Measurements from ENCODE around the gene UCK2.
"Not testable (repeated sequence)": the region's sequence is repeated elsewhere in the genome, so short reads cannot be mapped to it uniquely, and the experiment has no call there.

The UCK2 gene

GRCh38 chr1:165827268-165828102 is at the start of gene UCK2:
Gene UCK2, plus strand, starts transcription at chr1:165827614. Its CDS starts 220 bp downstream, at chr1:165827834.
- H3K9me3 Mint-ChIP-seq = no peaks in the 10 kb centered on the region

GRCh38 chr1:165778197-165778596 is 49.2 kb upstream of the UCK2 start:
- not testable (repeated sequence) for H3K27ac Mint-ChIP-seq, DNase-seq, H3K27me3 Mint-ChIP-seq, ATAC-seq, H3K9me3 Mint-ChIP-seq, H3K4me3 Mint-ChIP-seq, H3K4me1 Mint-ChIP-seq

More at GRCh38 chr1:165827268-165828102, at the start of gene UCK2:
- Mint-ChIP-seq H3K27ac (peak within 1 kb of the TSS; percentile 97 to 98), H3K4me3 (peak within 1 kb of the TSS; percentile 91 to 96), H3K4me1 (peaks cover 24% of the 10 kb centered on the region), H3K27me3 (no peaks in the 10 kb centered on the region)
- peak; percentile 83 for ATAC-seq
- DNase-seq = peak; percentile 72 to 77

- not testable (repeated sequence) for ATAC-seq, H3K9me3 Mint-ChIP-seq, H3K27me3 Mint-ChIP-seq, H3K27ac Mint-ChIP-seq, DNase-seq, H3K4me3 Mint-ChIP-seq, H3K4me1 Mint-ChIP-seq
Observed at GRCh38 chr1:165783519-165783918, 43.9 kb upstream of the UCK2 start.

GRCh38 chr1:165787741-165788140 is 39.7 kb upstream of the UCK2 start:
- peaks cover 8% of the 10 kb centered on the region for H3K27me3 Mint-ChIP-seq
- DNase-seq = no peak
- peaks cover 5 to 6% of the 10 kb centered on the region in 2 donors for H3K9me3 Mint-ChIP-seq
- no peak for ATAC-seq
- no peak overlapping the region for H3K27ac Mint-ChIP-seq
- H3K4me1 Mint-ChIP-seq = no peaks in the 10 kb centered on the region
- H3K4me3 Mint-ChIP-seq = no peak overlapping the region

- ATAC-seq (no peak), DNase-seq (no peak)
- no peaks in the 10 kb centered on the region for H3K4me1 Mint-ChIP-seq
- peaks cover 17% of the 10 kb centered on the region for H3K27me3 Mint-ChIP-seq
- H3K4me3 Mint-ChIP-seq = no peak overlapping the region
- H3K9me3 Mint-ChIP-seq = no peaks in the 10 kb centered on the region
- H3K27ac Mint-ChIP-seq = no peak overlapping the region
Observed at GRCh38 chr1:165793951-165794350, 33.5 kb upstream of the UCK2 start.

GRCh38 chr1:165795894-165796293 is 31.5 kb upstream of the UCK2 start:
- no peaks in the 10 kb centered on the region for H3K9me3 Mint-ChIP-seq
- ATAC-seq (no peak), DNase-seq (no peak)
- peaks cover 17% of the 10 kb centered on the region for H3K27me3 Mint-ChIP-seq
- H3K27ac Mint-ChIP-seq = no peak overlapping the region
- no peak overlapping the region for H3K4me3 Mint-ChIP-seq
- no peaks in the 10 kb centered on the region for H3K4me1 Mint-ChIP-seq

GRCh38 chr1:165799387-165799786 is 28.0 kb upstream of the UCK2 start:
- H3K4me3 Mint-ChIP-seq = no peak overlapping the region
- no peak for DNase-seq

GRCh38 chr1:165804513-165804912 is 22.9 kb upstream of the UCK2 start:
- H3K27me3 Mint-ChIP-seq = peaks cover 14% of the 10 kb centered on the region
- not testable (repeated sequence) for DNase-seq, H3K27ac Mint-ChIP-seq, H3K4me1 Mint-ChIP-seq, H3K4me3 Mint-ChIP-seq, ATAC-seq, H3K9me3 Mint-ChIP-seq

More at GRCh38 chr1:165799387-165799786, 28.0 kb upstream of the UCK2 start:
- ATAC-seq = no peak
- no peak overlapping the region for H3K27ac Mint-ChIP-seq
- no peaks in the 10 kb centered on the region for H3K4me1 Mint-ChIP-seq
- peaks cover 8% of the 10 kb centered on the region in 2 donors for H3K9me3 Mint-ChIP-seq
- H3K27me3 Mint-ChIP-seq = peaks cover 14% of the 10 kb centered on the region

GRCh38 chr1:165807613-165808012 is 19.8 kb upstream of the UCK2 start:
- no peak overlapping the region for H3K27ac Mint-ChIP-seq

GRCh38 chr1:165815725-165816124 is 11.7 kb upstream of the UCK2 start:
- no peak for ATAC-seq
- Mint-ChIP-seq H3K27ac (no peak overlapping the region), H3K4me1 (no peaks in the 10 kb centered on the region), H3K9me3 (no peaks in the 10 kb centered on the region), H3K4me3 (no peak overlapping the region), H3K27me3 (peaks cover under 1% of the 10 kb centered on the region)
- DNase-seq = no peak

More at GRCh38 chr1:165807613-165808012, 19.8 kb upstream of the UCK2 start:
- ATAC-seq = no peak
- H3K4me3 Mint-ChIP-seq = no peak overlapping the region
- peaks cover 8% of the 10 kb centered on the region for H3K27me3 Mint-ChIP-seq
- no peaks in the 10 kb centered on the region for H3K9me3 Mint-ChIP-seq
- no peaks in the 10 kb centered on the region for H3K4me1 Mint-ChIP-seq
- no peak for DNase-seq

- no peak overlapping the region for H3K27ac Mint-ChIP-seq
- H3K9me3 Mint-ChIP-seq = no peaks in the 10 kb centered on the region
- no peak for ATAC-seq
Observed at GRCh38 chr1:165816157-165816556, 11.3 kb upstream of the UCK2 start.

GRCh38 chr1:165816826-165817497 is 10.5 kb upstream of the UCK2 start:
- no peak overlapping the region for H3K27ac Mint-ChIP-seq
- DNase-seq = no peak
- H3K4me3 Mint-ChIP-seq = no peak overlapping the region
- no peaks in the 10 kb centered on the region for H3K4me1 Mint-ChIP-seq
- H3K9me3 Mint-ChIP-seq = no peaks in the 10 kb centered on the region
- no peak for ATAC-seq
- H3K27me3 Mint-ChIP-seq = peaks cover 9% of the 10 kb centered on the region

More at GRCh38 chr1:165816157-165816556, 11.3 kb upstream of the UCK2 start:
- H3K4me3 Mint-ChIP-seq = no peak overlapping the region
- peaks cover 4% of the 10 kb centered on the region for H3K27me3 Mint-ChIP-seq
- H3K4me1 Mint-ChIP-seq = no peaks in the 10 kb centered on the region
- no peak for DNase-seq

- ATAC-seq (no peak), DNase-seq (no peak)
- Mint-ChIP-seq H3K27me3 (peaks cover 9% of the 10 kb centered on the region), H3K4me3 (no peak overlapping the region), H3K4me1 (peaks cover 6% of the 10 kb centered on the region), H3K27ac (no peak overlapping the region), H3K9me3 (no peaks in the 10 kb centered on the region)
Observed at GRCh38 chr1:165823552-165824268, 3.7 kb upstream of the UCK2 start.

GRCh38 chr1:165824269-165824643 is 3.2 kb upstream of the UCK2 start:
- no peak overlapping the region for H3K4me3 Mint-ChIP-seq
- DNase-seq (no peak), ATAC-seq (no peak)
- no peak overlapping the region for H3K27ac Mint-ChIP-seq
- H3K4me1 Mint-ChIP-seq = peaks cover 12% of the 10 kb centered on the region
- H3K27me3 Mint-ChIP-seq = peaks cover 9% of the 10 kb centered on the region
- no peaks in the 10 kb centered on the region for H3K9me3 Mint-ChIP-seq

- H3K9me3 Mint-ChIP-seq = no peaks in the 10 kb centered on the region
- H3K4me3 Mint-ChIP-seq = peak overlapping the region; percentile 88 to 91
- ATAC-seq (no peak), DNase-seq (no peak)
- no peaks in the 10 kb centered on the region for H3K27me3 Mint-ChIP-seq
- peak overlapping the region in 1 of 2 donors; percentile 54 for H3K27ac Mint-ChIP-seq
- peaks cover 18% of the 10 kb centered on the region for H3K4me1 Mint-ChIP-seq
Observed at GRCh38 chr1:165826565-165827267, 698 bp upstream of the UCK2 start.
